ENCODE data around the gene DRD3.

The DRD3 gene

DNA sequence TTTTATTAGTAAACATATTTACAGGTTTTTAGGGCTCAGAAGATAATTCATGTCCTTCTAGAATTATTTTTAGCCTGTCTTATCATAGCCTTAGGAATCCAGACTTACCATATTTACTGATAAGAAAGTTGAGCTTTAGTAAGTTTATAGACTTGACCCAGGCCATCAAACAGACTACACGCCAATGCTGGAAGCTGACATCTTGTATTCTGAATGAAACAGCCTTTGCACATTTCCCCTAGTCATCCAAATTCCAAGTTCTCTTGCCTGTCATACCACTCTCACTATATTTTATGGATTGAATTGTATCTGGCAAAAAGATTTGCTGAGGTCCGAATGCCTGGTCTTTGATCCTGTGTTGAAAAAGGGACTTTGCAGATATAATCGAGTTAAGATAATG lies 58.6 kb downstream of the DRD3 start:
- FAIRE-seq (no peak), DNase-seq (ENCODE audit: low spot score) (no peak)

DNA sequence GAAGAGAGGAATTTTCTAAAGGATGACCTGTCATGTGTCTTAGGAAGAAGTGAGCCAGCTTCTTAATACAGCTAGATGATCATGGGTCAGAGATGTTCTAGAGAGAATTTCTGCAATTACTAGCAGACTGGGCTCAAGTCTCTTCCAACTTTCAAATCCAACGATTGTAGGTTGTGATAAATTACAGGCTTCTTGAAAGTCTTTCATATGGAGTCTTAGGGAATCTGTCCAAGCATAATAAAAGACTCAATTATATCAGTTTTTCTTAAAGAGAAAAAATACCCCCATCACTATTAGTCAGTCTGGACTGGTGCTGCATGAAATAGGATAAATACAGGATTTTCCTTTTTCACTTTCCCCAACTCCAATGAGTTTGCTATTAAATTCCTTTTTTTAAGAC lies 59.1 kb downstream of the DRD3 start:
- FAIRE-seq (no peak), DNase-seq (ENCODE audit: low spot score) (no peak)

DNA sequence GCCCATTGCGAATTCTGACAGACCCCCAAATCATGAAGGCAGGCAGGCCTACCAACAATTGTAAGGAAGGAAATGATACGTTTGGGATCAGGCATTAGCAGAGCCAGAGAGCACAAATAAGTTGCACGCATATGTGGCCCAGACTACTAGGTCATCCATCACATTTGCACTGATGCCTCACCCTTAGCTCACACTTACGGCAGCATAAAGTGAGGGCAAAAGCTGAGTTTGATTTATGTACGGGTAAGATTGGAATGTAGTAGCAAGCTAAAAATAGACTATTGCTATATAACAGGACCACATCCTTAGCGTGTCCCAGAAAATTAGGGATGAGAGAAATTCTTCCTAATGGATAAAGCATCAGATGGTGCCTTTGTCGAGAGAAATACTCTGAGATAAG lies 63.7 kb downstream of the DRD3 start:
- FAIRE-seq (no peak), DNase-seq (ENCODE audit: low spot score) (no peak)

DNA sequence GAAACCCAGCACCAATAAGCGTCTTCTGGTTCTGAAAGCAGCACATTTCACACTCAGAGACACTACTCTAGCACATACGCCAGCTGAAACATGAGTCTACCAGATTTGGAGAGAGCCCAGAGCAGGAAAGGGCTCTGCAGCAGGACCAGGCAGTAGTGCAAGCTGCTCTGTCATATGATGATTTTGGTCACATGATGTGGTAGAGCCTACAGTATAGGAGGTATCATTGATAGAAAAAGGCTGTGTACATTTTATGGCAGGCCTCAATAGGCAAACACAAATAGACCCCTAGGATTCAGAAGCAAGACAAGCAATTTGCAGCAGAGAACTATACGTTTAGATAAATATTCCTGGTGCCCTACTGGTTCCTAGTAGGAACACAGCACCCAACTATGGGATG lies 64.1 kb downstream of the DRD3 start:
- no peak for FAIRE-seq
- no peak for DNase-seq (ENCODE audit: low spot score)

DNA sequence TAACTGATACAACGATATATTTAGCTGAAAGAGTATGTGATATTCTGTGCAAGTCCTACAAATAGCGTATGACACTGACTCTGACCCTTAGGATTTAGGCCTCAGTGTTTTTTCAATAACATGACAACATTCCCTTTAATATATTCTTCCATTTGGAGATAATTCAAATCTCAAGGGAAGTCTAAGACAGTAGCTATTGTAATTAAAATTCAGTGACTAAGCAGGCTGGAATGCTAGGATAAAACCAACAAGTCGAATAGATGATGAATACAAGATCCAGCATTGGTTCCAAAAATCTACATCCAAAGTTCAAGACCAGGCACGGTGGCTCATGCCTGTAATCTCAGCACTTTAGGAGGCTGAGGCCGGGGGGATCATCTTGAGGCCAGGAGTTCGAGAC lies 66.2 kb downstream of the DRD3 start:
- DNase-seq (ENCODE audit: low spot score) (no peak), FAIRE-seq (no peak)

DNA sequence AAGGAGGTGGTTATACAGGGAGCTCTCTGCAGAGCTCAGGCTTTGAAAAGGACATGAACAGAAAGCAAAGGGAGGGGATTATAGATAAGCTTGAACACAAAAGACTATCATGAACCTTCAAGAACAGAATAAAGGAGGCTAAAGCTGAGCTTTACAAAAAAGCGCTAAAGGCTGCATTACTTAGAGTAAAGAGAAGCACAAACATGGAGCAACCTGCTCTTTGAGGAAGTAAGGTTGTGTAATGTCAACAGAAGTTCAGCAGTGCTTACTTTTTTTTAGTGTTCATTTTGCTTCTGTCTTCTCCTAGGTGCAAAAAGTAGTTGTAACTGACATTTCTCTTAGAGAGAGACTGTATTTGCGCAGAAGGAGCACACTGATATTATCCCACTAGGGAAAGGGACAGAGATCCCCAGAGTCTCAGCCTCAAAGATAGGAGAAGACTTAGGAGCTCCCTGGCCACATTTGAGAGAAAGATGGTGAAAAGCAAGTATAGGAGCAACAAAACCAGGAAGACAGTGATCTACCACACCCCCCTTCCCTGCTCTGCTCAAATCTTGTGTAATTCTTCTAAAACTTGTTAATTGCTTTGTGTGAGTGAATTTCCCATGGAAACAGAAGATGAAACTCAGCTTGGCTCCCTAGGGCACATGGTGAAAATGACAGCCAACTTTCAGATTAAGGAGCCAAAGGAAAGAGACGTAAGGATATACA lies 67.6 kb downstream of the DRD3 start:
- no peak for FAIRE-seq
- no peak for DNase-seq (ENCODE audit: low spot score)

DNA sequence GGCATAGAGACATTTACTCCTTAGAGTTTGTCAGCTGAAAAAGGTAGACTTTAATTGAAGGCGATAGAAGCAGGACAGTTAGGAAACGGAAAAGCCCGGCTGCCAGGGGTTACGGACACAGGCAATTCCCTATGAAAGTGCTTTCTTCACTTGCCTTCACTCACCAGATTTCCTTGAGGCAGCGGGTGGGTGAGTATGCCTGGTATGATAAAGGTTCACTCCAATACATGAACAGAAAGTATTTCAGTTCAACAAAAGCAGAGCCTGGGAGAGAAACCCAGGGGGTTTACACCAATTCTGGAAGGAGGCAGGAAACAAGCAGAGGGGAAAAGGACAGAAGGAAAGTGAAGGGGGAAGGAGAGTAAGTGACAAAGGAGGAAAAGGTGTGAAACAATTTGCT lies 68.4 kb downstream of the DRD3 start:
- FAIRE-seq (no peak), DNase-seq (ENCODE audit: low spot score) (no peak)

DNA sequence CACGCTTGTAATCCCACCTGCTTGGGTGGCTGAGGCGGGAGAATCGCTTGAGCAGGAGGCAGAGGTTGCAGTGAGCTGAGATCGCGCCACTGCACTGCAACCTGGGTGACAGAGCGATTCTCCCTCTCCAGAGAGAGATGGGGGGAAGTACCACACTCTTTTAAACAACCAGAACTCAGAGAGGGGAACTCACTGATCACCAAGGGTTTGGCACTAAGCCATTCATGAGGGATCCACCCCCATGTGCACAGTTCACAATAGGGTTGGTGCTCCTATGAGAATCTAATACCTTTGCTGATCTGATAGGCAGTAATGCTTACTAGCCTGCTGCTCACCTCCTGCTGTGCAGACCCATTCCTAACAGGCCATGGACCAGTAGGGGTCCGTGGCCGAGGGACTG lies 70.7 kb downstream of the DRD3 start:
- DNase-seq (ENCODE audit: low spot score) (no peak), FAIRE-seq (no peak)

DNA sequence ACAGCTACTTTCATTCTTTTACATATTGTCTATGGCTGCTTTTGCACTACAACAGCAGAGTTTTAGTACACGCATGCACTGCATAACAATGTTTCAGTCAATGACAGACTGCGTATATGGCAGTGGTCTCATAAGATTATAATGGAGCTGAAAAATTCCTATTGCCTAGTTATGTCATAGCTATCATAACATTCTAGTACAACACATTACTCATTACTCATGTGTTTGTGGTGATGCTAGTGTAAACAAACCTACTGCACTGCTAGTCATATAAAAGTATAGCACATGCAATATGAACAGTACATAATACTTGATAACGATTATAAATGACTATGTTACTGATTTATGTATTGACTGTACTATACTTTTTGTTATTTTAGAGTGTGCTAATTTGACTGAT lies 74.4 kb downstream of the DRD3 start:
- no peak for FAIRE-seq
- no peak for DNase-seq (ENCODE audit: low spot score)

DNA sequence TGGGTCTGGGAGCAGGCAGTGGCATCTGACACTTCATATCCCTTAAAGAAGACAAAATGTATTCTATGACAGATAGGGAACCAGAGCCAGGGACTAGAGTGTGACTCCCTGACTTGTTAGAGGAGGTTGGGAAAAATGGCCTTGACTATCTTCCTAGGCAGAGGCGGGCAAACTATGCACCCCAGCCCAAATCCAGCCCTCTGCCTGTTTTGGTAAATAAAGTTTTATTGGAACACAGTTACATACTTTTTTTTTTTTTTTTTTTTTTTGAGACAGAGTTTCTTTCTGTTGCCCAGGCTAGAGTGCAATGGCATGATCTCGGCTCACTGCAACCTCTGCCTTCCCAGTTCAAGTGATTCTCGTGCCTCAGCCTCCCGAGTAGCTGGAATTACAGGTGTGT lies 75.0 kb downstream of the DRD3 start:
- FAIRE-seq, result no peak
- DNase-seq (ENCODE audit: low spot score), result no peak

DNA sequence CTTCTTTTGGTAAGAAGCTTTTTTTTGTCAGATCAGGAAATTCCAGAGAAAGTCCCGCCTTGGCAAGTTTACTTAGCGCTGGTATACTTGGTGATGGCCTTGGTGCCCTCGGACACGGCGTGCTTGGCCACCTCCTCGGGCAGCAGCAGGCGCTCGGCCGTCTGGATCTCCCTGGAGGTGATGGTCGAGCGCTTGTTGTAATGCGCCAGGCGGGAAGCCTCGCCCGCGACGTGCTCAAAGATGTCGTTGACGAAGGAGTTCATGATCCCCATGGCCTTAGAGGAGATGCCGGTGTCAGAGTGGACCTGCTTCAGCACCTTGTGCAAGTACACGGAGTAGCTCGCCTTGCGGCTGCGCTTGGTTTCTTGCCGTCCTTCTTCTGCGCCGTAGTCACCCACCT lies 75.7 kb downstream of the DRD3 start:
- no peak for FAIRE-seq

DNA sequence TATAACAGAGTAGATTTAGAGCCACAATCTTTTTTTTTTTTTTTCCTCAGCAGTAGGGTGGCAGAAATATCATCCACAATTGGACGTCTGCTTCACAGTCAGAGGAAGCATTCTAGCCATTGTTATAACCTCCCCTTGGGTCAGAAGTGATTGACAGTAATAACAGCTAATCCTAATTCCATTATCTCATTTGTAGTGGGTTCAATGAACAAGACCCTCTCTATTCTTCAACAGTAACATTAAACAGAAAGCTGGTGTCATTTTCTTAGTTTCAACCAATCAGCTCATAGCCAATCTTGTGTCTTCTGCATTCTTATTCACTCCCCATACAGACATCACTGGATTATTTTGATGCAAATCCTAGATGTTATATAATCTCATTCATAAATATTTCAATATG lies 77.8 kb downstream of the DRD3 start:
- FAIRE-seq, result no peak
- no peak for DNase-seq (ENCODE audit: low spot score)

More for the DNA sequence above, 75.7 kb downstream of the DRD3 start:
- no peak for DNase-seq (ENCODE audit: low spot score)

DNA sequence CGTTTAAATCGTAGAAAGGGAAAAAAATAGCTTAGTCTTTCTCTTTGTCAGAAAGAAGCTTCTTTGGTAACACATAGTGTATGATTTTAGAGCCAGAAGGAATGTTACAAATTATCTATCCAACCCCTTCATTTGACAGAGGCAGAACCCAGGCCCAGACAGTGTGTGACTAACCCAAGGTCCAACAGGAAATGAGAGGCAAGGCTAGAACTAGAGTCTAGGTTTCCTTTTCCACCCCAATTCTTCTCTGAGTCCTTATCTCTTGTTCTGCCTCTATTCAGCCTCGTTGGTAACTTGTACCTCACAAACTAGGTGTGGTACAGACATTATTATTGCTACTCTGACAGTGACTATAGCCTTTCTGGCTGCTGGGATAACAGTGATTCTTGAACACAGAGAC lies 83.1 kb downstream of the DRD3 start:
- FAIRE-seq (no peak), DNase-seq (ENCODE audit: low spot score) (no peak)

DNA sequence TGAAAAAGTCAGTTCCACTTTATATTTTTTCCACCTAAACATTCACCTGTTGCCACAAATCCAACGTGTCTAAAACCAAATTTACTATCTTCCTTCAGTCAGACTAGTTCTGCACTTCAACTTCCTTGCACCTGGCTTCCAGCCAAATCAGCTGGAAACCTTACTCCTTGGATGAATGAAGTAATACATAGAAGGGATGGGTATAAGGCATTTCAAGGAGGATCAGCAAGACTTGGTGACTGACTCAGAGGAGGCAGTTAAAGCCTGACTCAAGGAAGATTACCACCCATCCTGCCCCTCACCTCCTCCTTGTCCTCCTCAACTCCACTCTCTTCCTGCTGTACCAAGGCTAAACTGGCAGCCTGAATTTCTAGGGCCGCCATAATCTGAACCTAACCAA lies 85.3 kb downstream of the DRD3 start:
- DNase-seq (ENCODE audit: low spot score) (peak; percentile 71), FAIRE-seq (peak; percentile 54)

DNA sequence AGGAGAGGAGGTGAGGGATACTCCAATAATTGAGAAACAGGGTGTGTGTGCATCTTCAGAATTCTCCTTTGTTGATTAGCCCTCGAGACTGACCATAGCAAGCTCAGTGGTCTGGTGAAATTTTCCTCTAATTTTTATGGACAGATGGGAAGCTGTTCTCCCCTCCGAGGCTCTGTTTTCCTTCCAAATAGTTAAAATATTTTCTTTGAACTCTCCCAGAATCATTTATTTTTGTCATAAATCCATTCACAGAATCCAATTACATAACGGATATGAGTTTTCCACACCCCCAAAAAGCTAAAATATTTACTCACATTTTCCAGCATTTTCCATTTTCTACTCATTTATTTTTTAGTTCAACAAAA lies 85.9 kb downstream of the DRD3 start:
- no peak for DNase-seq (ENCODE audit: low spot score)
- no peak for FAIRE-seq

DNA sequence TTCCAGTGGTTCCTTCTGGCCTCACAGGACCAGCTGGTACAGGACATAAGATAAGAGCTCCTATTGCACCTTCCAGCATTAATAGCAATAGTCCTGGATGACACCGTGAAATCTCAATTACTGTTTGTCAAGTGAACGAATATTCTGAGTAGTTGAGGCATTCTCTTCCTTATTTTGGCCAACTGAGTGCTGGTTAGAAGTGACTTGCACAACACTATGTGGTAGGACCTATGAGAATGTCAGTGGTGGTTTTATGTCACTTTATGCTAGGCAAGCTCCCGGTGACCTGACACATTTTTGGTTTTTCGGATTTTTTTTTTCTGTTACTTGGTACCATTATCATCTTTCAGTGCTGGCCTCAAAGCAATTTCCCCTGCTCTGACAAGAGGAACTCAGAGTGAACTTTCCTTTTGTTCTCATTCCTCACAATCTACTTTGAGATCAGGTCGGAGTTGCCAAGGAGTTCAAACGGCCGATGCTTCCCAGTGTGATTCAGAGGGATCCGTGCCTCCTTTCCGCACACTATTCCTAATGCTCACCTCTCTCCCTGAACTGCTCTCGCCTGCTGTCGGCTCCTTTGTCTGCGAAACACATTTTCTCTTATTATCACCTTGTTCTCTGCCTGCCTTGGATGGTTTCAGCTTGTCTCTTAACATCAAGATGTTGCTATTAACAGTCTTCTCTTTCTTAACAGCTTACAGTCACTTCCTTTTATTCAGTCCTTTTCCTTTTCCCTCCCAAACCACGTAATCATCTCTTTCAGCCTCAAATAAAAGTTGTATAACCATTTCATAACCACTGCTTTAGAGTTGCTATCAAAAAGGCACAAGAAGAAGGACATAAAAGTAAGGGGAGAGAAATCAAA lies 86.5 kb downstream of the DRD3 start:
- DNase-seq (ENCODE audit: low spot score) (no peak), FAIRE-seq (no peak)

DNA sequence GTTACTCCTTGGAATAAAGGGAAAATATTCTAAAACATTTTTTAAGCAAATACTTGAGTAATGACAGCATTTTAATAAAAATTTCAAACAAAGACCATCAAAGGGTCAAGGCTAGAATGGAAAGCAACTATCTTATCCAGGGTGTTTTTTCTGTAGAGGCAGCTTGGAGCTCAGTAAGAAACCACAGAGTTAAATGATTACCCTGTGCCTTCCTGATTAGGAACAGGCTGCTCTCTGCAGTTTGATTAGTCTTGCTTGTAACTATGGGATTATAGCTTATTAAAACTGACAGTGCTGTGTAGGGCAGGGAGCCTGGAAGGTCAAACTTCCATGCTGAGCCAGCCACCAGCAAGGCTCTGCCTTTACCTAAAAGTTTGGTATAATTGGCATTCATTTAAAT lies 89.2 kb downstream of the DRD3 start:
- DNase-seq (ENCODE audit: low spot score), result no peak

DNA sequence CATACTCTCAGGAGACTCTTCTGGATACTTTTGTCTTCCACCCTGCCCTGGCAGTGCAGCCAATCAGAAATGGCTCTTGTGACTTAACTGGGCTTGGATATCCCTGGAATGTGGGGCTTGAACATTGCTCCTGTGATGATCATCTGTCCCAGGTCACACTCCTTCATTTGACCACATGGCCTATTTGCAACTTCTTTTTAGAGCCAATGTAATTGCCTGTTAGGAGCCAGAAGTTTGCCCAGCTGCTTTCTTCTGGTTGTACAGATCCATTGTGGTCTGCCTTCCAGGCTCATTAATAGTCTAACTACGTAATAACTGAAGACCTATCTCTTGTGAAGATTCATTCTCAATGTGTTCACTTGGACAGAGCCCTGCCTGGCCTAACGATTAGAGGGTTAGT lies 92.5 kb downstream of the DRD3 start:
- DNase-seq (ENCODE audit: low spot score) (no peak), FAIRE-seq (no peak)

More for the DNA sequence above, 89.2 kb downstream of the DRD3 start:
- FAIRE-seq, result no peak

DNA sequence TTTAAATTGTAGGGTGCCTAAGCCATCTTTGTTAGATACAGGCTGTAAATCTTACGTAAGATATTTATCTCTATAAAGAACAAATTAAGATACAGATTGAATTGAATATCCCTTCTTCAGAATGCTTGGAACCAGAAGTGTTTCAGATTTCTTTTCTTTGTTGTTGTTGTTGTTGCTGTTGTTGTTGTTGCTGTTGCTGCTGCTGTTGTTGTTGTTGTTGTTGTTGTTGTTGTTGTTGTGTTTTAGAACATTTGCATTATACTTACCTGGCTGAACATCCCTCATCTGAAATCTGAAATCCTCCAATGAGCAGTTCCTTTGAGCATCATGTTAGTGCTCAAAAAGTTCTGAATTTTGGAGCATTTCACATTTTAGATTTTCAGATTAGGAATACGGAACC lies 95.7 kb downstream of the DRD3 start:
- DNase-seq (ENCODE audit: low spot score) (no peak), FAIRE-seq (no peak)

DNA sequence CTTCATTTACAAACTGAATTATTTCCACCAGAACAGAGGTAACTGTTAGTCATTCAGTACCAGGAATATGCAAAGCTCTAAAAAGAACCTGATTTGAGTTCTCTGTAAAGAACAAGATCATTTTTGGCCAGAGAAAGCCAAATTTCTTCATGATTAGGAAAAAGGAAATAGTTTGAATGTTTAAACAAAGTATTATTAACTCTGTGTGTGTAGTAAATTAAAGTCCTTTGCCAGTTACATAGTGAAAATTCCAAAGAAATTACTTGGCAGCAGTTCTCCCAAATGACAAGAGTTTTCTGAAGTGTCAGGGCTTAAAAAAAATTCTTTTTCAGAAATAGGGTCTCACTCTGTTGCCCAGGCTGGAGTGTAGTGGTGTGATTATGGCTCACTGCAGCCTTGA lies 97.8 kb downstream of the DRD3 start:
- FAIRE-seq (no peak), DNase-seq (ENCODE audit: low spot score) (no peak)

DNA sequence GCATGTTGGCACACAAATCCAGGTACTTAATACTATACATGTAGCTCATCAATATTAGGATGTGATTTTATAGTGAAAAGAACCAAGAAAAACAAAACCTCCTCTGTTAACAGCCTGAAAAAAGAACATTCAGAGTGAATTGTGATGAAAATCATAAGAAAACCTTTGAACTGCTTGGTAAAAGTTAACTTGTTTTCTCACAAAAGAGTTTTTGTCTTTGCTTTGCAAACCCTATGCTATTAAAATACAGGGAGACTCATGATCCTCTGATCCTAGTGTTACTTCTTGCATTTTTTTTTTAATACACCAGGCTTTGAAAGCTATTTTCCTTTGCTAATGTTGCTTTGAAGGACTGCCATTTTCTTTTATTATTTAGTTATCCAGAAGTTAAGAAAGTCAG lies 98.7 kb downstream of the DRD3 start:
- FAIRE-seq (no peak), DNase-seq (ENCODE audit: low spot score) (no peak)

DNA sequence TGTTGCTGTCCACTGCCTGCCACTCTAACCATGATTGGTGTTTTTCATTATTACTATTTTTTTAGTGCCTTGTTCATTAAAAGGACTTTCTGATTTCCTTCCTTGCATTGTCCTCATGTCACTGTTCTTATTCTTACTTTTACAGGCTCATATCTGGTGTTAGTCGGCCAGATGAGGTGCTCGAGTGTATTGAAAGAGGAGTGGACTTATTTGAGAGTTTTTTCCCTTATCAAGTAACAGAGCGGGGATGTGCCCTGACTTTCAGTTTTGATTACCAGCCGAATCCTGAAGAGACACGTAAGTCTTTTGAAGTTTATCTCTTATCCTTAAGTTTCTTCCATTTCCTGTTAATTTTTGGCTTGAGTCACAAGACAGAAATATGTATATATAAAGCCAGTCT lies 99.1 kb downstream of the DRD3 start:
- FAIRE-seq (no peak), DNase-seq (ENCODE audit: low spot score) (no peak)

DNA sequence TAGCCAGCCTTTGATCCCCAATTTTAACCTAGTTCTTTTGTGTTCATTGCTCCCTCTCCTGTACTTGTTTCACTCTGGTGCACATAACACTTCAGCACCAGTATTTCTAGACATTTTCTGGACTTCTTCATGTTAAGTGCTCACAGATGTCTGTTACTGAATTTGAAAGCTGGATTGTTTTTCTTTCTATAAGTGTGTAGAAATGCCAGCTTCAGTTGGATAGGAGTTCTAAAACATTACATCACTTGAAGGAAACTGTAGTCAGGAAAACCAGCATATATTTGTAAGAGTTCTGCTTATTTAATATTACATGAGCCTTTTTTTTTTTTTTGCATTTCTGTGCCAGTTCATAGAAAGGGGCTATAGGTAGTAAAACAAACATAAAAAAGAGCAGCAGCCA lies 100.7 kb downstream of the DRD3 start:
- DNase-seq (ENCODE audit: low spot score) (no peak), FAIRE-seq (no peak)
